Measurements from ENCODE around the gene MLLT10. TPM values are rescaled to one million over a fixed set of nuclear protein-coding genes. Genes with fewer than 3 reads are reported as not detected.
"Not testable (repeated sequence)": the region's sequence is repeated elsewhere in the genome, so short reads cannot be mapped to it uniquely, and the experiment has no call there.

The MLLT10 gene
- total RNA-seq, 1 donor from 2014 or later: 43.9 TPM

DNA sequence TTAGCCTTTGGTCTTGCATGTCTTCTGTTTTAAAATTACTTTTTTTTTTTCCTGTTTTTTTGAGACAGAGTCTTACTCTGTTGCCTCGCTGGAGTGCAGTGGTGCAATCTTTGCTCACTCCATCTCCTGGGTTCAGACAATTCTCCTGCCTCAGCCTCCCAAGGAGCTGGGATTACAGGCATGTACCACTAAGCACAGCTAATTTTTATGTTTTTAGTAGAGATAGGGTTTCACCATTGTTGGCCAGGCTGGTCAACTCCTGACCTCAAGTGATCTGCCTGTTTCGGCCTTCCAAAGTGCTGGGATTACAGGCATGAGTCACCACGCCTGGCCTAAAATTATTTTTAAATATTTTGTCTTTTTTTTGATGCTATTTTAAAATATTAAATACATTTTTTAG lies 38.5 kb downstream of the MLLT10 start:
- Mint-ChIP-seq H3K4me1 (ENCODE audit: unreplicated experiment) (peaks cover 36% of the 10 kb centered on the region), H3K4me3 (ENCODE audit: unreplicated experiment) (no peak overlapping the region), H3K36me3 (ENCODE audit: unreplicated experiment) (peaks cover 15% of the 10 kb centered on the region), H3K9me3 (ENCODE audit: unreplicated experiment) (no peaks in the 10 kb centered on the region), H3K27ac (ENCODE audit: unreplicated experiment) (peak overlapping the region; percentile 83), H3K27me3 (ENCODE audit: unreplicated experiment) (no peaks in the 10 kb centered on the region)
- no peak for DNase-seq (ENCODE audit: extremely low spot score, unreplicated experiment)
- TF ChIP-seq, protein P1, sequence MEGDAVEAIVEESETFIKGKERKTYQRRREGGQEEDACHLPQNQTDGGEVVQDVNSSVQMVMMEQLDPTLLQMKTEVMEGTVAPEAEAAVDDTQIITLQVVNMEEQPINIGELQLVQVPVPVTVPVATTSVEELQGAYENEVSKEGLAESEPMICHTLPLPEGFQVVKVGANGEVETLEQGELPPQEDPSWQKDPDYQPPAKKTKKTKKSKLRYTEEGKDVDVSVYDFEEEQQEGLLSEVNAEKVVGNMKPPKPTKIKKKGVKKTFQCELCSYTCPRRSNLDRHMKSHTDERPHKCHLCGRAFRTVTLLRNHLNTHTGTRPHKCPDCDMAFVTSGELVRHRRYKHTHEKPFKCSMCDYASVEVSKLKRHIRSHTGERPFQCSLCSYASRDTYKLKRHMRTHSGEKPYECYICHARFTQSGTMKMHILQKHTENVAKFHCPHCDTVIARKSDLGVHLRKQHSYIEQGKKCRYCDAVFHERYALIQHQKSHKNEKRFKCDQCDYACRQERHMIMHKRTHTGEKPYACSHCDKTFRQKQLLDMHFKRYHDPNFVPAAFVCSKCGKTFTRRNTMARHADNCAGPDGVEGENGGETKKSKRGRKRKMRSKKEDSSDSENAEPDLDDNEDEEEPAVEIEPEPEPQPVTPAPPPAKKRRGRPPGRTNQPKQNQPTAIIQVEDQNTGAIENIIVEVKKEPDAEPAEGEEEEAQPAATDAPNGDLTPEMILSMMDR (IDR thresholded peaks at IDR 0.05): no peak

- H3K4me3 Mint-ChIP-seq (ENCODE audit: unreplicated experiment); H3K9me3 Mint-ChIP-seq (ENCODE audit: unreplicated experiment); H3K27me3 Mint-ChIP-seq (ENCODE audit: unreplicated experiment); DNase-seq (ENCODE audit: extremely low spot score, unreplicated experiment): not testable (repeated sequence)
- H3K4me1 Mint-ChIP-seq (ENCODE audit: unreplicated experiment): peaks cover 33% of the 10 kb centered on the region
- H3K27ac Mint-ChIP-seq (ENCODE audit: unreplicated experiment): peak overlapping the region; percentile 14
- peaks cover 13% of the 10 kb centered on the region for H3K36me3 Mint-ChIP-seq (ENCODE audit: unreplicated experiment)
Observed at GRCh38 chr10:21574514-21574913, 40.5 kb downstream of the MLLT10 start.

GRCh38 chr10:21579291-21579690 lies 45.3 kb downstream of the MLLT10 start:
- DNase-seq (ENCODE audit: extremely low spot score, unreplicated experiment): no peak
- H3K4me1 Mint-ChIP-seq (ENCODE audit: unreplicated experiment): peaks cover 13% of the 10 kb centered on the region
- H3K4me3 Mint-ChIP-seq (ENCODE audit: unreplicated experiment): no peak overlapping the region
- peaks cover 18% of the 10 kb centered on the region for H3K36me3 Mint-ChIP-seq (ENCODE audit: unreplicated experiment)
- peak overlapping the region; percentile 11 for H3K27ac Mint-ChIP-seq (ENCODE audit: unreplicated experiment)
- no peaks in the 10 kb centered on the region for H3K27me3 Mint-ChIP-seq (ENCODE audit: unreplicated experiment)
- H3K9me3 Mint-ChIP-seq (ENCODE audit: unreplicated experiment): peaks cover 4% of the 10 kb centered on the region
- TF ChIP-seq, protein P1 (IDR thresholded peaks at IDR 0.05): no peak

- DNase-seq (ENCODE audit: extremely low spot score, unreplicated experiment); H3K9me3 Mint-ChIP-seq (ENCODE audit: unreplicated experiment); H3K4me1 Mint-ChIP-seq (ENCODE audit: unreplicated experiment); H3K27me3 Mint-ChIP-seq (ENCODE audit: unreplicated experiment); H3K4me3 Mint-ChIP-seq (ENCODE audit: unreplicated experiment): not testable (repeated sequence)
- Mint-ChIP-seq H3K27ac (ENCODE audit: unreplicated experiment) (peak overlapping the region; percentile 7), H3K36me3 (ENCODE audit: unreplicated experiment) (peaks cover 26% of the 10 kb centered on the region)
Observed at GRCh38 chr10:21581421-21581834, 47.4 kb downstream of the MLLT10 start.

DNA sequence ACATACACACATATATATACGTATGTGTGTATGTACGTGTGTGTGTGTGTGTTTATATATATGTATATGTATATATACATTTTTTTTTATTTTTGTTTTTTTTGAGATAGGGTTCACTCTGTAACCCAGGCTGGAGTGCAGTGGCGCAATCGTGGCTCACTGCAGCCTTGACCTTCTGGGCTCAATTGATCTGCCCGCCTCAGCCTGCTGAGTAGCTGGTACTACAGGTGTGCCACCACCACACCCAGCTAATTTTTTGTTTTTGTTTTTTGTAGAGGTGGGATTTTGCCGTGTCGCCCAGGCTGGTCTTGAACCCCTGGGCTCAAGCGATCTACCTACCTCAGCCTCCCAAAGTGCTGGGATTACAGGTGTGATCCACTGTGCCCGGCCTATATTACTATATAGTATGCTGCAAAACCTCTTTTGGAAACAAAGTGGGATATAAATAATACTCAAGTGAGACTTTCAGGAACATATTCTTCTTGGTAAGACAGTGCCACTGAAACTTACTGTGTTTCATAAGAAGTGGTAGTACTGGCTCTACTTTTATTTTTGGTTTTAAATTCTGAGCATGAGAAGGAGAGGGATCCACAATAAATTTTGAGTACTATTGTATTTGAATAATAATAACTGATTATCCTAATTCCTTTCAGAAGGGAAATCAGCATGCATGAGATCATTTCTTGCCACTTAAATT lies 51.0 kb downstream of the MLLT10 start:
- Mint-ChIP-seq H3K4me3 (ENCODE audit: unreplicated experiment) (no peak overlapping the region), H3K9me3 (ENCODE audit: unreplicated experiment) (peaks cover 4% of the 10 kb centered on the region), H3K36me3 (ENCODE audit: unreplicated experiment) (peaks cover 44% of the 10 kb centered on the region), H3K4me1 (ENCODE audit: unreplicated experiment) (peaks cover 7% of the 10 kb centered on the region), H3K27me3 (ENCODE audit: unreplicated experiment) (no peaks in the 10 kb centered on the region), H3K27ac (ENCODE audit: unreplicated experiment) (no peak overlapping the region)
- DNase-seq (ENCODE audit: extremely low spot score, unreplicated experiment): no peak
- TF ChIP-seq, protein P1 (IDR thresholded peaks at IDR 0.05): no peak

- TF ChIP-seq, protein P1 (IDR thresholded peaks at IDR 0.05): no peak
- H3K27me3 Mint-ChIP-seq (ENCODE audit: unreplicated experiment): no peaks in the 10 kb centered on the region
- H3K36me3 Mint-ChIP-seq (ENCODE audit: unreplicated experiment): peaks cover 55% of the 10 kb centered on the region
- H3K27ac Mint-ChIP-seq (ENCODE audit: unreplicated experiment): no peak overlapping the region
- peaks cover 8% of the 10 kb centered on the region for H3K9me3 Mint-ChIP-seq (ENCODE audit: unreplicated experiment)
- peaks cover 6% of the 10 kb centered on the region for H3K4me1 Mint-ChIP-seq (ENCODE audit: unreplicated experiment)
- H3K4me3 Mint-ChIP-seq (ENCODE audit: unreplicated experiment): no peak overlapping the region
- DNase-seq (ENCODE audit: extremely low spot score, unreplicated experiment): no peak
Observed at GRCh38 chr10:21587391-21587790, 53.4 kb downstream of the MLLT10 start.

DNA sequence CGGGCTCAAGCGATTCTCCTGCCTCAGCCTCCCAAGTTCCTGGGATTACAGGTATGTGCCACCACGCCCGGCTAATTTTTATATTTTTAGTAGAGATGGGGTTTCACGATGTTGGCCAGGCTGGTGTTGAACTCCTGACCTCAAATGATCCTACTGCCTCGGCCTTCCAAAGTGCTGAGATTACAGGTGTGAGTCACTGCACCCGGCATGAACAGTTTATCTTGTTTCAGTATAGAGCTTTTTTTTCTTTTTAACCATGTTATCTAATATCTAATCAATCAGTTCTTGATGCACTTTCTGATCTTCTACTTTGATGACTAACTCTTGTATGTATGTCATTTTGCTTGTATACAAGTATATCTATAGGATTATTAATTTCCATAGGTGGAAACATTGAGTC lies 54.1 kb downstream of the MLLT10 start:
- not testable (repeated sequence) for H3K27ac Mint-ChIP-seq (ENCODE audit: unreplicated experiment); H3K4me3 Mint-ChIP-seq (ENCODE audit: unreplicated experiment); DNase-seq (ENCODE audit: extremely low spot score, unreplicated experiment); H3K27me3 Mint-ChIP-seq (ENCODE audit: unreplicated experiment); H3K4me1 Mint-ChIP-seq (ENCODE audit: unreplicated experiment); H3K9me3 Mint-ChIP-seq (ENCODE audit: unreplicated experiment)
- peaks cover 57% of the 10 kb centered on the region for H3K36me3 Mint-ChIP-seq (ENCODE audit: unreplicated experiment)

All from osteocyte (in vitro differentiated cells).